ENCODE data around the gene DUSP5.

GRCh38 chr10:110498087-110498981, 627 bp downstream of the DUSP5 start:
- TF ChIP-seq CTCF (conservative IDR thresholded peaks at IDR 0.05; ENCODE audit: low read depth, low read length) (no peak), FOS (IDR thresholded peaks at IDR 0.05; ENCODE audit: low read depth, low read length) (no peak)
